Calu3 (cell line): ENCODE measurements around the gene GPER1. TPM values are rescaled to one million over a fixed set of nuclear protein-coding genes. Genes with fewer than 3 reads are reported as not detected.

ENCODE experiments used
- BruUV-seq: library from RNA; stranded (reverse); fragments of 400-500 nt; replicated peaks from 2 replicates; lab custom pipeline; 2021; lab: Mats Ljungman, UMichigan
- CTCF ChIA-PET: fragments of 300-600 bp; sonication (Branson Sonifier 250); formaldehyde crosslinking; loops from one replicate; lab custom pipeline; 2022; ENCODE audit warnings: antibody characterized with exemption; lab: Charles Lee
- DNase-seq: peaks from one replicate; pipeline ENCODE4 v3.0.0; 2022
- H3K27ac Mint-ChIP-seq: one replicate; pipeline ENCODE4 v1.8.0; 2022; ENCODE audit warnings: mixed read lengths; ENCODE audit not compliant: unreplicated experiment
- H3K27me3 Mint-ChIP-seq: one replicate; pipeline ENCODE4 v1.8.0; 2022; ENCODE audit warnings: mixed read lengths; ENCODE audit not compliant: unreplicated experiment
- H3K36me3 Mint-ChIP-seq: one replicate; pipeline ENCODE4 v1.8.0; 2022; ENCODE audit warnings: mild to moderate bottlenecking, moderate library complexity, mixed read lengths; ENCODE audit not compliant: insufficient read depth, unreplicated experiment
- H3K4me1 Mint-ChIP-seq: one replicate; pipeline ENCODE4 v1.8.0; 2022; ENCODE audit warnings: mild to moderate bottlenecking, low read depth, mixed read lengths; ENCODE audit not compliant: unreplicated experiment
- H3K4me3 Mint-ChIP-seq: one replicate; pipeline ENCODE4 v1.8.0; 2022; ENCODE audit warnings: mild to moderate bottlenecking, low read depth, moderate library complexity, mixed read lengths; ENCODE audit not compliant: unreplicated experiment
- H3K9me3 Mint-ChIP-seq: one replicate; pipeline ENCODE4 v1.8.0; 2022; ENCODE audit warnings: low read depth, mixed read lengths; ENCODE audit not compliant: unreplicated experiment
- intact Hi-C: fragments of 100-400 bp; cut with micrococcal nuclease; formaldehyde crosslinking; loops from one replicate; pipeline ENCODE4 v1.10.0; 2022; ENCODE audit not compliant: unreplicated experiment
- total RNA-seq: library from RNA; stranded (reverse); gene quantifications from 2 replicates; pipeline ENCODE4 v1.2.3, GENCODE V29; 2022
- TF ChIP-seq, protein P1 (sequence below): fragments of 200-600 bp; IDR thresholded peaks from one replicate; pipeline ENCODE4 v1.8.0; 2022; ENCODE audit warnings: antibody characterized with exemption; ENCODE audit not compliant: unreplicated experiment

Gene GPER1
- total RNA-seq, 1 experiment from 2014 or later: 0.26 TPM

DNA sequence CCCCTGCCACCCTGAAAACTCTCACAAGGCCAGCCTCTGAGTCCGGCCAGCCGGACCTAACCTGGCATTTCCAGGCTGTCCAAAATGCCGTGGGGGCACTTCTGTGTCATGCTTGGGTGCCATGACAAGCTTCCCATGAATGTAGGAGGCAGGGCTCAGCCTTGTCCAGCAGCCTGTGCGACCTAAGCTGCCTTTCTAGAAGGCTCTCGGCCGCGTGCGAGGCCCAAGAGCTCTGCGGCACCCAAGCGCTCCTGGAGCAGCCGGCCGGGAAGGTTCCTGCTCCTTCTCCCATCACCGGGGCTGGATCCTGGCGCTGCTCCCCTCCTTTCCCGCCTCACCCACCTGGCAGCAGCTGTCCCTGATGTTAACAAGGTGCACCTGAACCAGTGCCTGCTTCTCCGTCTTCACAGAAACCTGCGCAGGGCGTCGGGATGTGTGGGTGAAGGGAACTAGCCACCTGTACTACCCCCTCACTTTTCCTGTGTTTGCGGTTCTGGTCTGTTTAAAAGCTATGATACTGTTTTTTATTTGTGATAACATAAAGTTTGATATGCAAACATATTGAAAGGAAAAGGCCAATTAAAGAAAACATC, 6.1 kb downstream of the GPER1 start:
- H3K4me1 Mint-ChIP-seq: no peaks in the 10 kb centered on the region
- intact Hi-C loops: no loop called here
- DNase-seq: no peak
- no TSS peak for BruUV-seq
- H3K4me3 Mint-ChIP-seq: no peak overlapping the region
- CTCF ChIA-PET: no interaction called here
- H3K27ac Mint-ChIP-seq: no peak overlapping the region
- TF ChIP-seq, protein P1, sequence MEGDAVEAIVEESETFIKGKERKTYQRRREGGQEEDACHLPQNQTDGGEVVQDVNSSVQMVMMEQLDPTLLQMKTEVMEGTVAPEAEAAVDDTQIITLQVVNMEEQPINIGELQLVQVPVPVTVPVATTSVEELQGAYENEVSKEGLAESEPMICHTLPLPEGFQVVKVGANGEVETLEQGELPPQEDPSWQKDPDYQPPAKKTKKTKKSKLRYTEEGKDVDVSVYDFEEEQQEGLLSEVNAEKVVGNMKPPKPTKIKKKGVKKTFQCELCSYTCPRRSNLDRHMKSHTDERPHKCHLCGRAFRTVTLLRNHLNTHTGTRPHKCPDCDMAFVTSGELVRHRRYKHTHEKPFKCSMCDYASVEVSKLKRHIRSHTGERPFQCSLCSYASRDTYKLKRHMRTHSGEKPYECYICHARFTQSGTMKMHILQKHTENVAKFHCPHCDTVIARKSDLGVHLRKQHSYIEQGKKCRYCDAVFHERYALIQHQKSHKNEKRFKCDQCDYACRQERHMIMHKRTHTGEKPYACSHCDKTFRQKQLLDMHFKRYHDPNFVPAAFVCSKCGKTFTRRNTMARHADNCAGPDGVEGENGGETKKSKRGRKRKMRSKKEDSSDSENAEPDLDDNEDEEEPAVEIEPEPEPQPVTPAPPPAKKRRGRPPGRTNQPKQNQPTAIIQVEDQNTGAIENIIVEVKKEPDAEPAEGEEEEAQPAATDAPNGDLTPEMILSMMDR: no peak
- no peaks in the 10 kb centered on the region for H3K27me3 Mint-ChIP-seq
- H3K36me3 Mint-ChIP-seq: no peaks in the 10 kb centered on the region
- peaks cover 3% of the 10 kb centered on the region for H3K9me3 Mint-ChIP-seq

DNA sequence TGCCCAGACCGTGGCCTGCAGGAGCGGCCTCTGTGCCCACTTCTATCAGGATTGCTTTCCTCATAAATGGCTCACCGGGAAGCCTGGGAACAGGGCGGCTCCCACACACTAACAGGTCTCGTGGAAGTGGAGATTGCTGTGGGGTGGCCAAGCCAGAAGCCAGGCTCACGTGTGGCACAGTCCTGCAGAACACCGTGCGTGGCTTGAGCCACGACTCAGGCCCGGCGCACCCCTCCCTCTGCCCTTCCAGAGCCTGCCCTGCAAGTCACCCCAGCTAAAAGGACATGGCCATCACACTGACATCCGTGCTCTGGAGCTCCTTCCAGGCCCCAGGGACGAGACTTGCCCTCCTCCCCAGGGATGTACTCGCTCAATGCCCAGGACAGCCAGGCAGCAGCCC, 7.0 kb downstream of the GPER1 start:
- Mint-ChIP-seq H3K4me3 (no peak overlapping the region), H3K36me3 (no peaks in the 10 kb centered on the region), H3K9me3 (peaks cover 3% of the 10 kb centered on the region), H3K27ac (no peak overlapping the region), H3K27me3 (no peaks in the 10 kb centered on the region), H3K4me1 (no peaks in the 10 kb centered on the region)
- intact Hi-C loops: no loop called here
- TF ChIP-seq, protein P1: no peak
- BruUV-seq: no TSS peak
- DNase-seq: no peak
- CTCF ChIA-PET: no interaction called here

DNA sequence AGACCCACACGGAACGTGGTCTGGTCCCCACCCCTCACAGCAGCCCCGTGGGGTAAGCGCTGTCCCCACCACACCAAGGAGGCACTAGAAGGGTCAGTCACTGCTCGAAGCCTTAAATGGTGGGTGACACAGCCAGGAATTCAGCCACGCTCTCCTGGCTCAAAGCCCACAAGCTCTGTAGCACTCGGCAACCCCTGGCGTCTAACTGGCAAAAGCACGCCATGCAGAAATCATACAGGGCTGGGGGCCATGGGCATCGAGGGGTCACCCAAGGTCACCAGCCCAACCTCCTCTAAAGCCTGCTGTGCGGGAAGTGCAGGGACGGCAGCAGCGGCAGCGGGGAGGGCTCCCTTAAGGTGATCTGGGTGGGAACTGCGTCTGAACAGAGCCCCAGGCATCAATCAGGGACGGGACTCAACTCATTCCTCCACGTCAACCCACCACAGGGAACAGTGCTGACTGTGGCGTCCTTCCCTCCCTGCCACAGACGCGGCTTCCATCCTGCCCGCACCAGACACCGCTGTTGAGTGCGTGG, 7.8 kb downstream of the GPER1 start:
- H3K4me3 Mint-ChIP-seq: no peak overlapping the region
- intact Hi-C loops: no loop called here
- CTCF ChIA-PET: interaction anchor here (0.6 kb wide), 1 partner anchor 10 kb away, joined by 3 read pairs; no protein-coding TSS in a partner anchor
- no peaks in the 10 kb centered on the region for H3K36me3 Mint-ChIP-seq
- DNase-seq: no peak
- no peak overlapping the region for H3K27ac Mint-ChIP-seq
- no peaks in the 10 kb centered on the region for H3K27me3 Mint-ChIP-seq
- BruUV-seq: no TSS peak
- TF ChIP-seq, protein P1: no peak
- H3K4me1 Mint-ChIP-seq: no peaks in the 10 kb centered on the region
- H3K9me3 Mint-ChIP-seq: peaks cover 3% of the 10 kb centered on the region

DNA sequence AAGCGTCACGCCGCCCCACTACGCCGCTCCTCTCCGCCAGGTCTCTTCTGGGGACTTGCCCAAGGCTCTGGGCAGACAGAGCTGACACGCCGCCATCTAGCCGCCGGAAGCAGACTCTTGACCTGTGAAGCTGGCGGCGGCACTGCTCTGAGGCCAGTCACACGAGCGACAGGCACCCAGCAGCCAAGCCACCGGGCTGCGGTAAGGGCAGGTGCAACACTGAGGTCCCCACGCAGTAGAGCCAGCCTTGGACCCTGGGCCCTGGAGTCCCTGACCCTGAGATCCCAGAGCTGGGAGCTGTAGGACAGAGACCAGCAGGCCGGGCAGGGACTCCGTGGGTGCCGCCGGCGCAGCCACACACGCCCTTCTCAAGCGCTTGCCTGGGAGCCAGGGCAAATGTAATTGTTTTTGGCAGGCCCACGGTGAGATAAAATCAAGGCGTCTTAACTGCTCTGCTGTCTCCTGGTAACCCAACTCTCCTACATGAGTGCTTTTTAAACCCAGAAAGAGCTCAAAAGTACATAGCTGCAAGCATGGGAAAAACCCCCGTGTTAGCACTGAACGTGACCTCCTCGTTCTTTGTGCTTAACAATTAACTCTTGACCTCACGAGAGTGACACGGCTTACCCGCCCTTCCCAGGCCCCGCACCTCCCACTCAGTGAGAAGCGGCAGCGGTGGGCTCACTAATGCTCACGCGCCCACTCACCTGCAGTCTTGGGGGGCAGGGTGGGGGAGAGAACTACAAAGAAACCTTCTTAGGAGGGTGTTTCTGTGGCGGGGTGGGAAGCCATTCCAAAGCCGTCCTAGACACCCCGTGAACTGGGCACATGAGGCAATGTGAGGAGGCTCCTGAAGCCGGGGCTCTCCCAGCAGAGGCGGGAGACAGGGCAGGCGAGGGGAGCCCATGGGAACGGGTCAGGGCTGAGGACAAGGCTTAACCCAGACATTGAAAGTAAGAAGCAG, 8.5 kb downstream of the GPER1 start:
- TF ChIP-seq, protein P1: no peak
- intact Hi-C loops: no loop called here
- H3K4me3 Mint-ChIP-seq: no peak overlapping the region
- no peaks in the 10 kb centered on the region for H3K4me1 Mint-ChIP-seq
- H3K27me3 Mint-ChIP-seq: no peaks in the 10 kb centered on the region
- BruUV-seq: no TSS peak
- no peak overlapping the region for H3K27ac Mint-ChIP-seq
- CTCF ChIA-PET: no interaction called here
- DNase-seq: no peak
- H3K36me3 Mint-ChIP-seq: no peaks in the 10 kb centered on the region
- H3K9me3 Mint-ChIP-seq: peaks cover 3% of the 10 kb centered on the region
